ENCODE measurements around the gene RALBP1.

GRCh38 chr18:9444549-9444948 is 30.8 kb upstream of the RALBP1 start:
- TF ChIP-seq POLR2A (IDR thresholded peaks at IDR 0.05; ENCODE audit: extremely low read depth, insufficient read length) = no peak
- TF ChIP-seq, protein P1, sequence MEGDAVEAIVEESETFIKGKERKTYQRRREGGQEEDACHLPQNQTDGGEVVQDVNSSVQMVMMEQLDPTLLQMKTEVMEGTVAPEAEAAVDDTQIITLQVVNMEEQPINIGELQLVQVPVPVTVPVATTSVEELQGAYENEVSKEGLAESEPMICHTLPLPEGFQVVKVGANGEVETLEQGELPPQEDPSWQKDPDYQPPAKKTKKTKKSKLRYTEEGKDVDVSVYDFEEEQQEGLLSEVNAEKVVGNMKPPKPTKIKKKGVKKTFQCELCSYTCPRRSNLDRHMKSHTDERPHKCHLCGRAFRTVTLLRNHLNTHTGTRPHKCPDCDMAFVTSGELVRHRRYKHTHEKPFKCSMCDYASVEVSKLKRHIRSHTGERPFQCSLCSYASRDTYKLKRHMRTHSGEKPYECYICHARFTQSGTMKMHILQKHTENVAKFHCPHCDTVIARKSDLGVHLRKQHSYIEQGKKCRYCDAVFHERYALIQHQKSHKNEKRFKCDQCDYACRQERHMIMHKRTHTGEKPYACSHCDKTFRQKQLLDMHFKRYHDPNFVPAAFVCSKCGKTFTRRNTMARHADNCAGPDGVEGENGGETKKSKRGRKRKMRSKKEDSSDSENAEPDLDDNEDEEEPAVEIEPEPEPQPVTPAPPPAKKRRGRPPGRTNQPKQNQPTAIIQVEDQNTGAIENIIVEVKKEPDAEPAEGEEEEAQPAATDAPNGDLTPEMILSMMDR (IDR thresholded peaks at IDR 0.05; ENCODE audit: low read depth, low read length) = no peak
